Bronchial epithelial cell (primary cell): ENCODE measurements around the gene RERG. TPM values are rescaled to one million over a fixed set of nuclear protein-coding genes. Genes with fewer than 3 reads are reported as not detected.

Experiments
- DNase-seq: peaks from one replicate; pipeline ENCODE4 v3.0.0-alpha.2; 2010; ENCODE audit warnings: low read depth
- FAIRE-seq: peaks from 2 replicates; lab custom pipeline; 2011; peaks lifted over from hg19 to GRCh38; lab: Jason Lieb, UNC
- H3K27me3 ChIP-seq: 2 replicates; pipeline ENCODE4 v1.5.1; 2011; ENCODE audit warnings: low read length; ENCODE audit not compliant: control insufficient read depth, insufficient read depth
- H3K36me3 ChIP-seq: 2 replicates; pipeline ENCODE4 v1.5.1; 2011; ENCODE audit warnings: low read length; ENCODE audit not compliant: control insufficient read depth, insufficient read depth
- H3K4me3 ChIP-seq: 2 replicates; pipeline ENCODE4 v1.5.1; 2011; ENCODE audit warnings: mild to moderate bottlenecking, low read depth, low read length, control low read depth
- CTCF ChIP-seq: IDR thresholded peaks from 2 replicates; pipeline ENCODE4 v1.5.1; 2011; ENCODE audit warnings: mild to moderate bottlenecking, moderate library complexity, low read length, control low read depth, inconsistent platforms; ENCODE audit not compliant: insufficient read depth, severe bottlenecking
- total RNA-seq: library from RNA; depleted of rRNA; stranded (reverse); fragments of >200 nt; gene quantifications from 2 replicates; pipeline ENCODE4 v1.2.1, GENCODE V29; 2014

Gene RERG
- total RNA-seq, 1 donor from 2014 or later: 0.53 TPM

DNA sequence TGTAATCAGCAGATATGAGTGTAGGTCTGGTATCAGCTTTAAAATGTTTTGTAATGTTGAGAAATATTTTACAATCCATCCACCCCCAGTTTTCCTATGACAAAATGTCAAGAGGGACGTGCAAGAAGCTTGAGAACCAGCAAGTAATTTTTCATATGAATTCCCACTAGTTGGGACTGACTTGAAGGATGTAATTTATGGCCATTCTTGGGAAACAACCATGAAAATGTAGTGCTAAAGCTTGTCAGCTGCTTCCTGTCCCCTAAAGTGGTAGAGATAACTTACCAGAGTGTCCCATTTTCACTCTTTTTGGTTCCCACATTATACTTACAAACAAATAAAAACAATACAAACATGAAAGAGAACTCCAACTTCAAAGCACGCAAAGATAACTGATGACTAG is 63.9 kb downstream of the RERG start:
- no peak for TF ChIP-seq CTCF
- DNase-seq (no peak), FAIRE-seq (no peak)
- Histone ChIP-seq H3K4me3 (no peak overlapping the region), H3K36me3 (no peaks in the 10 kb centered on the region), H3K27me3 (no peaks in the 10 kb centered on the region)

DNA sequence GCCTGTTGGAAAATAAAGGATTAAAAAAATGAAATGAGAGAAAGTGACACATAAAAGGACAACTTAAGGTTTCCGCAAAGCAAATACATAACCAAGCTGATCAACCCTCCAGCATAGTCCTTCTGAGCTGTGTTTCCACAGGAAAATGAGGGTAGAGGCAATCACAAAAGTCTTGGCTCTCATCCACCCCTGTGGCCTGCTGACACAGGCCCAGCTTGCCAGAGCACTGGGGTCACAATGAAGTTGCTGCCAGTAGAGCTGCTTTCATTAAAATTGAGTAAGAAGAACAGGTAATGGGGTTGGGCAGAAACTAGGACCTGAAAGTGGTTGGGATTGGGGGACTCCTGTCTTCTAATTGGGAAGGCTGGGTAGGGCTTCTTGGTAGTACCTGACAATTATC is 65.9 kb downstream of the RERG start:
- FAIRE-seq (no peak), DNase-seq (peak; percentile 82)
- H3K4me3 ChIP-seq: no peak overlapping the region
- no peak for TF ChIP-seq CTCF
- no peaks in the 10 kb centered on the region for H3K36me3 ChIP-seq
- no peaks in the 10 kb centered on the region for H3K27me3 ChIP-seq

DNA sequence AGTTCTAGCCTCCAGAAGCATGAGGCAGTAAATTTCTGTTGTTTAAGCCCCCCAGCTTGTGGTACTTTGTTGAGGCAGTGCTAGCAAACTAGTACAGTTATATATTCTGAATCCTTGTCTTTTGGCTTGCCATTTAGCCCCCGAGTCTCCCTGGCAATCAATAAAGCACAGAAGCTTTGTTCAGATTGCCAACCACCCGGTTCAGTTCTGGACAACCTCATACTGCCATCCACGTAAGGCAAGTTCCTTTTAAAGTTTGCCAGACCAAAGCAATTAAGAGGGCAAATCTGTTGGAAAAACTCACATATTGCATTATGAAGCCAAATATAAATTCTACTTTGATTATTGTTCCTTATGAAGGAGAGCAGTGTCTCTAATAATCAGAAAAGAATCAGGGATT is 67.1 kb downstream of the RERG start:
- no peak for DNase-seq
- no peak for FAIRE-seq
- TF ChIP-seq CTCF: no peak
- no peaks in the 10 kb centered on the region for H3K36me3 ChIP-seq
- no peak overlapping the region for H3K4me3 ChIP-seq
- H3K27me3 ChIP-seq: no peaks in the 10 kb centered on the region

GRCh38 chr12:15152868-15153267 is 68.3 kb downstream of the RERG start:
- FAIRE-seq (no peak), DNase-seq (peak; percentile 95)
- Histone ChIP-seq H3K4me3 (no peak overlapping the region), H3K36me3 (no peaks in the 10 kb centered on the region), H3K27me3 (no peaks in the 10 kb centered on the region)
- TF ChIP-seq CTCF: no peak

GRCh38 chr12:15152456-15152855 is 68.8 kb downstream of the RERG start:
- no peak for DNase-seq
- no peaks in the 10 kb centered on the region for H3K36me3 ChIP-seq
- no peak for FAIRE-seq
- H3K27me3 ChIP-seq: no peaks in the 10 kb centered on the region
- no peak for TF ChIP-seq CTCF
- H3K4me3 ChIP-seq: no peak overlapping the region
